Bronchial epithelial cell (primary cell): ENCODE measurements around the gene CNTNAP2. TPM values are rescaled to one million over a fixed set of nuclear protein-coding genes. Genes with fewer than 3 reads are reported as not detected.
"Not testable (repeated sequence)": the region's sequence is repeated elsewhere in the genome, so short reads cannot be mapped to it uniquely, and the experiment has no call there.

Source experiments
- DNase-seq: peaks from one replicate; pipeline ENCODE4 v3.0.0-alpha.2; 2010; ENCODE audit warnings: low read depth
- FAIRE-seq: peaks from 2 replicates; lab custom pipeline; 2011; peaks lifted over from hg19 to GRCh38; lab: Jason Lieb, UNC
- H3K27me3 ChIP-seq: 2 replicates; pipeline ENCODE4 v1.5.1; 2011; ENCODE audit warnings: low read length; ENCODE audit not compliant: control insufficient read depth, insufficient read depth
- H3K36me3 ChIP-seq: 2 replicates; pipeline ENCODE4 v1.5.1; 2011; ENCODE audit warnings: low read length; ENCODE audit not compliant: control insufficient read depth, insufficient read depth
- H3K4me3 ChIP-seq: 2 replicates; pipeline ENCODE4 v1.5.1; 2011; ENCODE audit warnings: mild to moderate bottlenecking, low read depth, low read length, control low read depth
- CTCF ChIP-seq: IDR thresholded peaks from 2 replicates; pipeline ENCODE4 v1.5.1; 2011; ENCODE audit warnings: mild to moderate bottlenecking, moderate library complexity, low read length, control low read depth, inconsistent platforms; ENCODE audit not compliant: insufficient read depth, severe bottlenecking
- total RNA-seq: library from RNA; depleted of rRNA; stranded (reverse); fragments of >200 nt; gene quantifications from 2 replicates; pipeline ENCODE4 v1.2.1, GENCODE V29; 2014

Gene CNTNAP2
- total RNA-seq, 1 donor from 2014 or later, result 0.26 TPM

- no peak for FAIRE-seq
- no peak for DNase-seq
- Histone ChIP-seq H3K36me3 (no peaks in the 10 kb centered on the region), H3K4me3 (no peak overlapping the region), H3K27me3 (no peaks in the 10 kb centered on the region)
- TF ChIP-seq CTCF, result no peak
Observed at GRCh38 chr7:148296994-148297644, 2180.5 kb downstream of the CNTNAP2 start.

GRCh38 chr7:148298768-148299167 lies 2182.2 kb downstream of the CNTNAP2 start:
- not testable (repeated sequence) for H3K36me3 ChIP-seq, FAIRE-seq, H3K4me3 ChIP-seq, H3K27me3 ChIP-seq, DNase-seq

- TF ChIP-seq CTCF, result no peak
- no peak for FAIRE-seq
- H3K4me3 ChIP-seq, result no peak overlapping the region
- no peak for DNase-seq
- no peaks in the 10 kb centered on the region for H3K36me3 ChIP-seq
- no peaks in the 10 kb centered on the region for H3K27me3 ChIP-seq
Observed at GRCh38 chr7:148299350-148300276, 2183.0 kb downstream of the CNTNAP2 start.

DNA sequence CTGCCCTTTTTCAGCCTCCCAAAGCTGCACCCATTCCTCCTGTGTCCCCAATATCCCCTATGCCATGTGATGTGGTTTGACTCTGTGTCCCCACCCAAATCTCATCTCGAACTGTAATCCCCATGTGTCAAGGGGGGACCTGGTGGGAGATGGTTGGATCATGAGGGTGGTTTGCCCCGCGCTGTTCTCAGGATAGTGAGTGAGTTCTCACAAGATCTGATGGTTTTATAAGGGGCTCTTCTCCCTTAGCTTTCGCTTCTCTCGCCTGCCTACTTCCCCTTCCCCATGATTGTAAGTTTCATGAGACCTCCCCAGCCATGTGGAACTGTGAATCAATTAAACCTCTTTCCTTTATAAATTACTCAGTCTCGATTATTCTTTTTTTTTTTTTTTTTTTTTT lies 2185.8 kb downstream of the CNTNAP2 start:
- not testable (repeated sequence) for H3K36me3 ChIP-seq, H3K27me3 ChIP-seq, H3K4me3 ChIP-seq, DNase-seq
- FAIRE-seq, result peak; percentile 70

GRCh38 chr7:148303295-148304082 lies 2186.9 kb downstream of the CNTNAP2 start:
- Histone ChIP-seq H3K27me3 (no peaks in the 10 kb centered on the region), H3K36me3 (no peaks in the 10 kb centered on the region), H3K4me3 (no peak overlapping the region)
- no peak for TF ChIP-seq CTCF
- no peak for FAIRE-seq
- peak; percentile 84 for DNase-seq

GRCh38 chr7:148304083-148304335 lies 2187.4 kb downstream of the CNTNAP2 start:
- no peak for FAIRE-seq

More at GRCh38 chr7:148304083-148304335, 2187.4 kb downstream of the CNTNAP2 start:
- H3K4me3 ChIP-seq, result no peak overlapping the region
- H3K36me3 ChIP-seq, result no peaks in the 10 kb centered on the region
- DNase-seq, result no peak
- H3K27me3 ChIP-seq, result no peaks in the 10 kb centered on the region
- no peak for TF ChIP-seq CTCF
